ENCODE data around the gene SLC51A.

DNA sequence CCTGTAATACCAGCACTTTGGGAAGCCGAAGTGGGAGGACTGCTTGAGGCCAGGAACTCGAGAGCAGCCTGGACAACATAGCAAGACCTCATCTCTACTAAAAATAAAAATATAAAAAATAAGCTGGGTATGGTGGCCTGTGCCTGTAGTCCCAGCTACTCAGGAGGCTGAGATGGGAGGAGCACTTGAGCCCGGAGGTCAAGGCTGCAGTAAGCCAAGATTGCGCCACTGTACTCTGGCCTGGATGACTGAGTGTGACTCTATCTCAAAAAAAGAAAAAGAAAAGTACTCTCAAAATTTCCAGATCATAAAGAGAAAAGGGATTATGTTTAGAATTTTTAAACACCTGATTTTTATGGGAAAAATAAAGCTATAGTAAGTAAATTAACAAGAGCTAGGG is 24.1 kb downstream of the SLC51A start:
- TF ChIP-seq, protein P1, sequence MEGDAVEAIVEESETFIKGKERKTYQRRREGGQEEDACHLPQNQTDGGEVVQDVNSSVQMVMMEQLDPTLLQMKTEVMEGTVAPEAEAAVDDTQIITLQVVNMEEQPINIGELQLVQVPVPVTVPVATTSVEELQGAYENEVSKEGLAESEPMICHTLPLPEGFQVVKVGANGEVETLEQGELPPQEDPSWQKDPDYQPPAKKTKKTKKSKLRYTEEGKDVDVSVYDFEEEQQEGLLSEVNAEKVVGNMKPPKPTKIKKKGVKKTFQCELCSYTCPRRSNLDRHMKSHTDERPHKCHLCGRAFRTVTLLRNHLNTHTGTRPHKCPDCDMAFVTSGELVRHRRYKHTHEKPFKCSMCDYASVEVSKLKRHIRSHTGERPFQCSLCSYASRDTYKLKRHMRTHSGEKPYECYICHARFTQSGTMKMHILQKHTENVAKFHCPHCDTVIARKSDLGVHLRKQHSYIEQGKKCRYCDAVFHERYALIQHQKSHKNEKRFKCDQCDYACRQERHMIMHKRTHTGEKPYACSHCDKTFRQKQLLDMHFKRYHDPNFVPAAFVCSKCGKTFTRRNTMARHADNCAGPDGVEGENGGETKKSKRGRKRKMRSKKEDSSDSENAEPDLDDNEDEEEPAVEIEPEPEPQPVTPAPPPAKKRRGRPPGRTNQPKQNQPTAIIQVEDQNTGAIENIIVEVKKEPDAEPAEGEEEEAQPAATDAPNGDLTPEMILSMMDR (IDR thresholded peaks at IDR 0.05), result no peak
- no peak for TF ChIP-seq POLR2A (IDR thresholded peaks at IDR 0.05)
